ENCODE results near the gene FLYWCH2.
"Not testable (repeated sequence)": the region's sequence is repeated elsewhere in the genome, so short reads cannot be mapped to it uniquely, and the experiment has no call there.

Gene FLYWCH2

DNA sequence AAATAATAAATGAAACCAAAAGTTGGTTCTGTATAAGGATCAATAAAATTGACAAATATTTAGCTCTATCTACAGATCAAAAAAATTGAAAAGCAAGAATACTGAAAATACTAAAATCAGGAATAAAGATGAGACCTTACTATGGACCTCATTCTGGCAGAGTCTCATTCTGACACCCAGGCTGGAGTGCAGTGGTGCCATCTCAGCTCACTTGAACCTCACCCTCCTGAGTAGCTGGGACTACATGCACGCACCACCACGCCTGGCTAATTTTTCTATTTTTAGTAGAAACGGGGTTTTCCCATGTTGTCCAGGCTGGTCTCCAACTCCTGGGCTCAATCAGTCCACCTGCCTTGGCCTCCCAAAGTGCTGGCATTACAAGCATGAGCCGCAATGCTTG is 59.0 kb downstream of the FLYWCH2 start:
- no peak for DNase-seq (ENCODE audit: low spot score)

DNA sequence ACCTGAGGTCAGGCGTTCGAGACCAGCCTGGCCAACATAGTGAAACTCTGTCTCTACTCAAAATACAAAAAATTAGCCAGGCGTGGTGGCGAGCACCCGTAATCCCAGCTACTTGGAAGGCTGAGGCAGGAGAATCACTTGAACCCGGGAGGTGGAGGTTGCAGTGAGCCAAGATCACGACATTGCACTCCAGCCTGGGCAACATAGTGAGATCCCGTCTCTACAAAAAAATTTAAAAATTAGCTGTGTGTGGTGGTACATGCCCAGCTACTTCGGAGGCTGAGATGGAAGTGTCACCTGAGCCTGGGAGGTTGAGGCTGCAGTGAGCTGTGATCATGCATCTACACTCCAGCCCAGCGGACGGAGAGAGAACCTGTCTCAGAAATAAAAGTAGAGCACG is 60.7 kb downstream of the FLYWCH2 start:
- not testable (repeated sequence) for DNase-seq (ENCODE audit: low spot score)

DNA sequence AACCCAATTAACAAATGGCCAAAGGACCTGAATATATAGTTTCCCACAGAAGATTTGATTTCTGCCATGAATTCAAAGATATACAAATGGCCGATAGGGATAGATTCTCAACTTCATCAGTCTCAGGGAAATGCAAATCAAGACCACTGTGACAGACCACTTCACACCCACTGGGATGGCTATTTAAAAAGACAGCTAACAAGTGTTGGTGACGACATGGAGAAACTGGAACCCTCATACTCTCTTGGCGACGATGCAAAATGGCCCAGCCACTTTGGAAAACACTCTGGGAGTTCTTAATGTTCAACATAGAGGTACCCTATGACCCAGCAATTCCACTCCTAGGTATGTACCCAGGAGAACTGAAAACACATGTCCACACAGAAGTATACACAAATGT is 63.6 kb downstream of the FLYWCH2 start:
- no peak for DNase-seq (ENCODE audit: low spot score)
